Muscle of leg (tissue), 11 donors: Measurements from ENCODE around the gene PTPN18. TPM values are rescaled to one million over a fixed set of nuclear protein-coding genes. Genes with fewer than 3 reads are reported as not detected.

Experiments
- DNase-seq: peaks from one replicate; pipeline ENCODE4 v3.0.0; 2013
- H3K27ac ChIP-seq: one replicate; pipeline ENCODE4 v1.5.1; 2013; ENCODE audit warnings: mild to moderate bottlenecking, low read length, control low read depth
- H3K27me3 ChIP-seq: one replicate; pipeline ENCODE4 v1.6.1; 2013; ENCODE audit warnings: low read length; ENCODE audit not compliant: control insufficient read depth, insufficient read depth
- H3K36me3 ChIP-seq: one replicate; pipeline ENCODE4 v1.6.1; 2013; ENCODE audit warnings: low read length; ENCODE audit not compliant: control insufficient read depth, insufficient read depth
- H3K4me1 ChIP-seq: one replicate; pipeline ENCODE4 v1.6.1; 2013; ENCODE audit warnings: low read length; ENCODE audit not compliant: control insufficient read depth, insufficient read depth
- H3K4me3 ChIP-seq: one replicate; pipeline ENCODE4 v1.5.1; 2013; ENCODE audit warnings: low read length, control low read depth
- H3K9me3 ChIP-seq: replicated peaks from 2 replicates; pipeline ENCODE4 v1.6.1; 2013; ENCODE audit warnings: low read depth, low read length; ENCODE audit not compliant: control insufficient read depth
- WGBS: methylation state at CpG from one replicate; pipeline ENCODE4 v1.1.5; 2013; ENCODE audit warnings: missing lambda C conversion rate; ENCODE audit not compliant: insufficient coverage; 5-methylcytosine and 5-hydroxymethylcytosine counted together
- polyA plus RNA-seq, 8 donors: library from polyadenylated mRNA; unstranded; fragments of 120-200 nt; gene quantifications; one replicate each; pipeline versions ENCODE4 v1.2.1 to v1.2.3, GENCODE V29; 2013; ENCODE audit warnings: inconsistent platforms in 1 of 8, low replicate concordance in 1 of 8; ENCODE audit not compliant: insufficient read length in 8 of 8, insufficient read depth in 1 of 8
- total RNA-seq: library from RNA; stranded (reverse); fragments of 120-200 nt; gene quantifications from one replicate; pipeline ENCODE4 v1.2.4, GENCODE V29; 2013

The PTPN18 gene
- total and polyA plus RNA-seq, 9 donors, result 11.0 to 27.3 (median 17.4) TPM

- peaks cover 25% of the 10 kb centered on the region for H3K36me3 ChIP-seq
- no peaks in the 10 kb centered on the region for H3K9me3 ChIP-seq
- peak overlapping the region; percentile 72 for H3K27ac ChIP-seq
- DNase-seq, result peak; percentile 93
- under 1% methylated on average over 79 of the region's 81 CpGs for WGBS
- H3K27me3 ChIP-seq, result no peaks in the 10 kb centered on the region
- H3K4me3 ChIP-seq, result peak overlapping the region; percentile 81
- H3K4me1 ChIP-seq, result peaks cover 24% of the 10 kb centered on the region
Observed at GRCh38 chr2:130372055-130372832, 16.4 kb downstream of the PTPN18 start.

- DNase-seq, result no peak
- Histone ChIP-seq H3K27ac (peak overlapping the region; percentile 69), H3K4me3 (peak overlapping the region; percentile 81), H3K36me3 (peaks cover 25% of the 10 kb centered on the region), H3K27me3 (no peaks in the 10 kb centered on the region), H3K4me1 (peaks cover 24% of the 10 kb centered on the region), H3K9me3 (no peaks in the 10 kb centered on the region)
- WGBS, result 44% methylated on average over 22 of the region's 24 CpGs
Observed at GRCh38 chr2:130372833-130373807, 17.3 kb downstream of the PTPN18 start.

- Histone ChIP-seq H3K4me3 (no peak overlapping the region), H3K36me3 (peaks cover 25% of the 10 kb centered on the region), H3K27me3 (no peaks in the 10 kb centered on the region), H3K27ac (no peak overlapping the region), H3K9me3 (no peaks in the 10 kb centered on the region), H3K4me1 (peaks cover 24% of the 10 kb centered on the region)
- 100% methylated on average over 1 of the region's 3 CpGs for WGBS
- no peak for DNase-seq
Observed at GRCh38 chr2:130373808-130374365, 18.0 kb downstream of the PTPN18 start.

GRCh38 chr2:130374587-130375290, 18.9 kb downstream of the PTPN18 start:
- no peak overlapping the region for H3K27ac ChIP-seq
- H3K4me1 ChIP-seq, result peaks cover 24% of the 10 kb centered on the region
- DNase-seq, result no peak
- no peaks in the 10 kb centered on the region for H3K27me3 ChIP-seq
- H3K9me3 ChIP-seq, result no peaks in the 10 kb centered on the region
- WGBS, result 97% methylated on average over 3 of the region's 9 CpGs
- H3K4me3 ChIP-seq, result no peak overlapping the region
- peaks cover 25% of the 10 kb centered on the region for H3K36me3 ChIP-seq

GRCh38 chr2:130375291-130376266, 19.7 kb downstream of the PTPN18 start:
- H3K27ac ChIP-seq, result no peak overlapping the region
- H3K9me3 ChIP-seq, result no peaks in the 10 kb centered on the region
- H3K4me3 ChIP-seq, result no peak overlapping the region
- no peak for DNase-seq
- peaks cover 24% of the 10 kb centered on the region for H3K4me1 ChIP-seq
- peaks cover 18% of the 10 kb centered on the region for H3K36me3 ChIP-seq
- 91% methylated on average over 9 of the region's 19 CpGs for WGBS
- H3K27me3 ChIP-seq, result no peaks in the 10 kb centered on the region

GRCh38 chr2:130376433-130377293, 20.8 kb downstream of the PTPN18 start:
- H3K27me3 ChIP-seq, result no peaks in the 10 kb centered on the region
- no peak overlapping the region for H3K27ac ChIP-seq
- no peak for DNase-seq
- H3K36me3 ChIP-seq, result peaks cover 15% of the 10 kb centered on the region
- WGBS, result 62% methylated on average over 5 of the region's 11 CpGs
- no peak overlapping the region for H3K4me3 ChIP-seq
- H3K9me3 ChIP-seq, result no peaks in the 10 kb centered on the region
- H3K4me1 ChIP-seq, result peaks cover 15% of the 10 kb centered on the region

- Histone ChIP-seq H3K27me3 (no peaks in the 10 kb centered on the region), H3K4me3 (no peak overlapping the region), H3K9me3 (no peaks in the 10 kb centered on the region), H3K4me1 (peaks cover 12% of the 10 kb centered on the region), H3K36me3 (peaks cover 18% of the 10 kb centered on the region), H3K27ac (no peak overlapping the region)
- 74% methylated on average over 5 of the region's 5 CpGs for WGBS
- DNase-seq, result no peak
Observed at GRCh38 chr2:130377491-130377890, 21.6 kb downstream of the PTPN18 start.

- peaks cover 19% of the 10 kb centered on the region for H3K36me3 ChIP-seq
- no peaks in the 10 kb centered on the region for H3K27me3 ChIP-seq
- no peak overlapping the region for H3K27ac ChIP-seq
- WGBS, result no CpG with 5 or more reads among the region's 3 CpGs
- H3K4me3 ChIP-seq, result no peak overlapping the region
- peaks cover 4% of the 10 kb centered on the region for H3K4me1 ChIP-seq
- no peaks in the 10 kb centered on the region for H3K9me3 ChIP-seq
- no peak for DNase-seq
Observed at GRCh38 chr2:130378206-130378897, 22.5 kb downstream of the PTPN18 start.
